ENCODE measurements around the gene FLAD1.

FLAD1 gene

GRCh38 chr1:154945160-154945961 is 37.8 kb upstream of the FLAD1 start:
- no peak for DNase-seq (ENCODE audit: low read depth)
- no peak for TF ChIP-seq CTCF (conservative IDR thresholded peaks at IDR 0.05; ENCODE audit: low read length)
- no peak overlapping the region for H3K4me3 ChIP-seq (ENCODE audit: low read length)

GRCh38 chr1:154945962-154946850 is 36.9 kb upstream of the FLAD1 start:
- H3K4me3 ChIP-seq (ENCODE audit: low read length): no peak overlapping the region
- no peak for TF ChIP-seq CTCF (conservative IDR thresholded peaks at IDR 0.05; ENCODE audit: low read length)
- no peak for DNase-seq (ENCODE audit: low read depth)

- DNase-seq (ENCODE audit: low read depth): no peak
- TF ChIP-seq CTCF (conservative IDR thresholded peaks at IDR 0.05; ENCODE audit: low read length): no peak
- H3K4me3 ChIP-seq (ENCODE audit: low read length): no peak overlapping the region
Measured at GRCh38 chr1:154948079-154948478, 35.1 kb upstream of the FLAD1 start.

- no peak overlapping the region for H3K4me3 ChIP-seq (ENCODE audit: low read length)
- no peak for DNase-seq (ENCODE audit: low read depth)
- TF ChIP-seq CTCF (conservative IDR thresholded peaks at IDR 0.05; ENCODE audit: low read length): no peak
Measured at GRCh38 chr1:154951901-154952657, 31.1 kb upstream of the FLAD1 start.

GRCh38 chr1:154952664-154953063 is 30.5 kb upstream of the FLAD1 start:
- H3K4me3 ChIP-seq (ENCODE audit: low read length): no peak overlapping the region
- no peak for DNase-seq (ENCODE audit: low read depth)
- TF ChIP-seq CTCF (conservative IDR thresholded peaks at IDR 0.05; ENCODE audit: low read length): no peak

GRCh38 chr1:154953611-154954038 is 29.5 kb upstream of the FLAD1 start:
- H3K4me3 ChIP-seq (ENCODE audit: low read length): no peak overlapping the region
- no peak for TF ChIP-seq CTCF (conservative IDR thresholded peaks at IDR 0.05; ENCODE audit: low read length)
- no peak for DNase-seq (ENCODE audit: low read depth)
